Measurements from ENCODE around the gene RFXANK.
"Not testable (repeated sequence)": the region's sequence is repeated elsewhere in the genome, so short reads cannot be mapped to it uniquely, and the experiment has no call there.

Gene RFXANK

GRCh38 chr19:19192078-19192882, at the start of gene RFXANK, which contains the start of gene BORCS8:
Gene RFXANK, plus strand, starts transcription at chr19:19192258. Its CDS starts 1,689 bp downstream, at chr19:19193947.
Gene BORCS8, minus strand, starts transcription at chr19:19192152. Its CDS starts 35 bp downstream, at chr19:19192117.
- peak; percentile 98 for DNase-seq (ENCODE audit: low read depth in 2 of 2)

GRCh38 chr19:19142347-19142746, 49.7 kb upstream of the RFXANK start:
- no peak for DNase-seq (ENCODE audit: low read depth in 2 of 2)

- no peak for DNase-seq (ENCODE audit: low read depth in 2 of 2)
Observed at GRCh38 chr19:19145281-19145680, 46.8 kb upstream of the RFXANK start.

- DNase-seq (ENCODE audit: low read depth in 2 of 2): peak; percentile 75 to 89
Observed at GRCh38 chr19:19145684-19146608, 46.1 kb upstream of the RFXANK start.

- no peak for DNase-seq (ENCODE audit: low read depth in 2 of 2)
Observed at GRCh38 chr19:19146865-19147264, 45.2 kb upstream of the RFXANK start.

GRCh38 chr19:19147344-19147743, 44.7 kb upstream of the RFXANK start:
- no peak for DNase-seq (ENCODE audit: low read depth in 2 of 2)

GRCh38 chr19:19148504-19148903, 43.6 kb upstream of the RFXANK start:
- DNase-seq (ENCODE audit: low read depth in 2 of 2): not testable (repeated sequence)

GRCh38 chr19:19149435-19149834, 42.6 kb upstream of the RFXANK start:
- no peak for DNase-seq (ENCODE audit: low read depth in 2 of 2)

GRCh38 chr19:19151418-19151817, 40.6 kb upstream of the RFXANK start:
- DNase-seq (ENCODE audit: low read depth in 2 of 2): no peak

- no peak for DNase-seq (ENCODE audit: low read depth in 2 of 2)
Observed at GRCh38 chr19:19152668-19153384, 39.2 kb upstream of the RFXANK start.

GRCh38 chr19:19154768-19155494, 37.1 kb upstream of the RFXANK start:
- no peak for DNase-seq (ENCODE audit: low read depth in 2 of 2)

- no peak for DNase-seq (ENCODE audit: low read depth in 2 of 2)
Observed at GRCh38 chr19:19155495-19156219, 36.4 kb upstream of the RFXANK start.

GRCh38 chr19:19157808-19158207, 34.2 kb upstream of the RFXANK start:
- DNase-seq (ENCODE audit: low read depth in 2 of 2): no peak

- DNase-seq (ENCODE audit: low read depth in 2 of 2): no peak
Observed at GRCh38 chr19:19159534-19159933, 32.5 kb upstream of the RFXANK start.

GRCh38 chr19:19160461-19161035, 31.5 kb upstream of the RFXANK start:
- no peak for DNase-seq (ENCODE audit: low read depth in 2 of 2)

- DNase-seq (ENCODE audit: low read depth in 2 of 2): no peak
Observed at GRCh38 chr19:19162495-19162894, 29.6 kb upstream of the RFXANK start.

GRCh38 chr19:19165396-19165795, 26.7 kb upstream of the RFXANK start:
- no peak for DNase-seq (ENCODE audit: low read depth in 2 of 2)

- DNase-seq (ENCODE audit: low read depth in 2 of 2): no peak
Observed at GRCh38 chr19:19167612-19168011, 24.4 kb upstream of the RFXANK start.

- no peak for DNase-seq (ENCODE audit: low read depth in 2 of 2)
Observed at GRCh38 chr19:19169236-19170052, 22.6 kb upstream of the RFXANK start.

Measured in stimulated activated CD4-positive, alpha-beta T cell treated with anti-CD3 and anti-CD28 coated beads, Interleukin-12 subunit alpha, Interleukin-12 subunit beta, amount 100 ng/mL, for 24 hours (primary cell).